HCT116 (cell line): ENCODE results near the gene GPR6. TPM values are rescaled to one million over a fixed set of nuclear protein-coding genes. Genes with fewer than 3 reads are reported as not detected.
A peak's percentile ranks its signal among the peaks of the same experiment; 100 is the strongest.

Source experiments
- ATAC-seq: fragments of 200-7000 bp; cut with Tn5 transposase; 2 replicates; pipeline ENCODE4 v1.9.1; 2020; ENCODE audit warnings: mild to moderate bottlenecking, moderate library complexity
- BruUV-seq: library from RNA; stranded (reverse); fragments of 400-500 nt; replicated peaks from 2 replicates; lab custom pipeline; 2021; lab: Mats Ljungman, UMichigan
- CTCF ChIA-PET: fragments of 300-600 bp; sonication (Branson Sonifier 250); formaldehyde crosslinking; loops from one replicate; lab custom pipeline; 2021; ENCODE audit warnings: antibody characterized with exemption; lab: Charles Lee
- POLR2A ChIA-PET: fragments of 300-600, 350-600 bp; sonication (Branson Sonifier 250); formaldehyde crosslinking; loops from one replicate; lab custom pipeline; 2021; ENCODE audit warnings: antibody characterized with exemption; lab: Charles Lee
- RAD21 ChIA-PET, 2 experiments: fragments of 300-600 bp; sonication (Branson Sonifier 250); formaldehyde crosslinking; loops; one replicate each; lab custom pipeline; 2023; ENCODE audit warnings: low total read pairs in 2 of 2; ENCODE audit not compliant: uncharacterized antibody in 2 of 2, unreplicated experiment in 2 of 2, low non-redundant PET in 1 of 2; lab: Charles Lee
- DNase-seq: peaks from one replicate; pipeline ENCODE4 v3.0.0-alpha.2; 2010; ENCODE audit warnings: low read depth, low spot score
- H2AFZ ChIP-seq: fragments of 200-600 bp; shearing (Covaris generic), sonication (generic); 2 replicates; pipeline ENCODE4 v1.6.1; 2017; ENCODE audit warnings: low read depth, mixed run types, mixed read lengths, antibody characterized with exemption, low read length; ENCODE audit not compliant: poor library complexity, severe bottlenecking
- H3K27ac ChIP-seq: 2 replicates; pipeline ENCODE4 v1.5.1; 2012; ENCODE audit warnings: low read depth, low read length
- H3K27me3 ChIP-seq: fragments of 200-600 bp; sonication (generic); 2 replicates; pipeline ENCODE4 v1.6.1; 2016; ENCODE audit warnings: mixed run types, low read length, mixed read lengths; ENCODE audit not compliant: insufficient read depth
- H3K36me3 ChIP-seq, 2 experiments: fragments of 200-500 bp in 1 of 2; fragments of 200-600 bp in 1 of 2; sonication (Bioruptor generic) in 1 of 2; sonication (generic) in 1 of 2; 2 replicates each; pipeline versions ENCODE4 v1.5.1 to v1.6.1; 2014 to 2016; ENCODE audit warnings: low read length in 2 of 2, inconsistent platforms in 1 of 2, mixed read lengths in 1 of 2, mixed run types in 1 of 2; ENCODE audit not compliant: insufficient read depth in 2 of 2, control insufficient read depth in 1 of 2
- H3K4me1 ChIP-seq, 2 experiments: fragments of 200-600 bp in 1 of 2; sonication (generic) in 1 of 2; 2 replicates each; pipeline versions ENCODE4 v1.5.1 to v1.6.1; 2012 to 2017; ENCODE audit warnings: low read length in 2 of 2, inconsistent platforms in 1 of 2, mild to moderate bottlenecking in 1 of 2, mixed read lengths in 1 of 2, mixed run types in 1 of 2, moderate library complexity in 1 of 2; ENCODE audit not compliant: insufficient read depth in 2 of 2, control insufficient read depth in 1 of 2
- H3K4me2 ChIP-seq: fragments of 200-600 bp; sonication (generic); 2 replicates; pipeline ENCODE4 v1.6.1; 2017; ENCODE audit warnings: mixed run types, low read length, mixed read lengths
- H3K4me3 ChIP-seq, 2 experiments: fragments of 200-600 bp in 1 of 2; sonication (generic) in 1 of 2; replicated peaks in 1 of 2; 2 replicates each; pipeline ENCODE4 v1.5.1; 2011 to 2016; ENCODE audit warnings: low read length in 2 of 2, control low read depth in 1 of 2, low read depth in 1 of 2, mild to moderate bottlenecking in 1 of 2, mixed read lengths in 1 of 2, mixed run types in 1 of 2
- H3K79me2 ChIP-seq: fragments of 200-600 bp; sonication (generic); 2 replicates; pipeline ENCODE4 v1.6.1; 2017; ENCODE audit warnings: mild to moderate bottlenecking, mixed run types, low read length, moderate library complexity, mixed read lengths; ENCODE audit not compliant: insufficient read depth
- H3K9ac ChIP-seq: fragments of 200-600 bp; sonication (generic); 2 replicates; pipeline ENCODE4 v1.6.1; 2016; ENCODE audit warnings: low read length, mixed read lengths
- H3K9me2 ChIP-seq: fragments of 200-600 bp; sonication (generic), shearing (Covaris generic); 2 replicates; pipeline ENCODE4 v1.6.1; 2017; ENCODE audit warnings: mixed run types, mild to moderate bottlenecking, moderate library complexity; ENCODE audit not compliant: insufficient read depth
- H3K9me3 ChIP-seq, 2 experiments: fragments of 200-500 bp in 1 of 2; fragments of 200-600 bp in 1 of 2; sonication (Bioruptor generic) in 1 of 2; sonication (generic) in 1 of 2; 2 replicates each; pipeline ENCODE4 v1.6.1; 2014 to 2017; ENCODE audit warnings: low read length in 2 of 2, mixed read lengths in 2 of 2, inconsistent platforms in 1 of 2, low read depth in 1 of 2, mild to moderate bottlenecking in 1 of 2, mixed run types in 1 of 2, moderate library complexity in 1 of 2; ENCODE audit not compliant: control insufficient read depth in 1 of 2, insufficient read depth in 1 of 2
- H4K20me1 ChIP-seq: fragments of 200-600 bp; sonication (generic), shearing (Covaris generic); 2 replicates; pipeline ENCODE4 v1.6.1; 2017; ENCODE audit warnings: mixed run types, mild to moderate bottlenecking, moderate library complexity; ENCODE audit not compliant: insufficient read depth
- ATF3 ChIP-seq: IDR thresholded peaks from 2 replicates; pipeline ENCODE4 v1.6.1; 2012
- CBX3 ChIP-seq: IDR thresholded peaks from 2 replicates; pipeline ENCODE4 v1.6.1; 2012; ENCODE audit warnings: low read depth
- CTCF ChIP-seq, 3 experiments: fragments of 200-600 bp in 1 of 3; sonication (generic) in 1 of 3; IDR thresholded peaks in 2 of 3; conservative IDR thresholded peaks in 1 of 3; 2 replicates each; pipeline ENCODE4 v1.5.1; 2012 to 2017; ENCODE audit warnings: low read depth in 2 of 3, low read length in 2 of 3, antibody characterized with exemption in 1 of 3, borderline replicate concordance in 1 of 3, control low read depth in 1 of 3, mild to moderate bottlenecking in 1 of 3, mixed read lengths in 1 of 3, mixed run types in 1 of 3, moderate library complexity in 1 of 3; ENCODE audit not compliant: insufficient read depth in 1 of 3
- ELF1 ChIP-seq: IDR thresholded peaks from 2 replicates; pipeline ENCODE4 v1.6.1; 2012; ENCODE audit warnings: low read depth, borderline replicate concordance
- EZH2 ChIP-seq: fragments of 200-600 bp; sonication (generic); IDR thresholded peaks from 2 replicates; pipeline ENCODE4 v1.6.1; 2017; ENCODE audit warnings: antibody characterized with exemption, mixed run types
- EZH2phosphoT487 ChIP-seq: fragments of 200-600 bp; IDR thresholded peaks from 2 replicates; pipeline ENCODE4 v1.6.1; 2018; ENCODE audit warnings: antibody characterized with exemption, borderline replicate concordance
- MAX ChIP-seq: IDR thresholded peaks from 2 replicates; pipeline ENCODE4 v1.6.1; 2012
- POLR2A ChIP-seq: IDR thresholded peaks from 2 replicates; pipeline ENCODE4 v1.7.0; 2011; ENCODE audit warnings: borderline replicate concordance; ENCODE audit not compliant: insufficient read depth, insufficient read length; ENCODE audit errors: extremely low read depth
- POLR2AphosphoS5 ChIP-seq: IDR thresholded peaks from 2 replicates; pipeline ENCODE4 v1.6.1; 2011; ENCODE audit warnings: mild to moderate bottlenecking, low read depth, low read length, moderate library complexity
- REST ChIP-seq: IDR thresholded peaks from 2 replicates; pipeline ENCODE4 v1.6.1; 2012; ENCODE audit warnings: low read depth
- SIN3A ChIP-seq: IDR thresholded peaks from 2 replicates; pipeline ENCODE4 v1.6.1; 2012; ENCODE audit warnings: low read depth
- intact Hi-C: fragments of 100-400 bp; cut with micrococcal nuclease; formaldehyde crosslinking; loops from 2 replicates; pipeline ENCODE4 v1.10.0; 2022
- total RNA-seq: library from RNA; stranded (reverse); gene quantifications from one replicate; pipeline ENCODE4 v1.2.1, GENCODE V29; 2021; ENCODE audit not compliant: unreplicated experiment

Gene GPR6
- total RNA-seq, 1 experiment from 2014 or later: not detected

- Histone ChIP-seq H3K27me3 (peaks cover 18% of the 10 kb centered on the region), H3K4me1 (no peaks in the 10 kb centered on the region), H3K36me3 (no peaks in the 10 kb centered on the region), H3K9ac (no peak overlapping the region), H3K27ac (no peak overlapping the region), H2AFZ (no peak overlapping the region), H4K20me1 (no peaks in the 10 kb centered on the region), H3K4me2 (no peak overlapping the region), H3K9me2 (no peaks in the 10 kb centered on the region), H3K9me3 (no peaks in the 10 kb centered on the region), H3K79me2 (no peaks in the 10 kb centered on the region), H3K4me3 (no peak overlapping the region)
- ChIA-PET CTCF (no interaction called here), POLR2A (no interaction called here), RAD21 (no interaction called here)
- peak; percentile 44 for TF ChIP-seq REST
- no peak for TF ChIP-seq POLR2A
- TF ChIP-seq ATF3: no peak
- no peak for TF ChIP-seq POLR2AphosphoS5
- DNase-seq (no peak), ATAC-seq (no peak)
- BruUV-seq: no TSS peak
- intact Hi-C loops: no loop called here
Observed at GRCh38 chr6:109998159-109998785, 20.2 kb downstream of the GPR6 start.

- RAD21 ChIA-PET: no interaction called here
- ATAC-seq (no peak), DNase-seq (no peak)
- H4K20me1 ChIP-seq: no peaks in the 10 kb centered on the region
- no peaks in the 10 kb centered on the region for H3K79me2 ChIP-seq
- no peak overlapping the region for H3K9ac ChIP-seq
- no peak overlapping the region for H3K4me2 ChIP-seq
- peaks cover 15% of the 10 kb centered on the region for H3K27me3 ChIP-seq
- BruUV-seq: no TSS peak
- POLR2A ChIA-PET: no interaction called here
- no peaks in the 10 kb centered on the region for H3K4me1 ChIP-seq
- H2AFZ ChIP-seq: no peak overlapping the region
- H3K36me3 ChIP-seq: no peaks in the 10 kb centered on the region
- CTCF ChIA-PET: no interaction called here
- no peak for TF ChIP-seq CTCF (IDR thresholded peaks at IDR 0.05 in 2 of 3, conservative IDR thresholded peaks at IDR 0.05 in 1 of 3; ENCODE audit: borderline replicate concordance in 1 of 3, insufficient read depth in 1 of 3, low read depth in 2 of 3, low read length in 2 of 3)
- no peak for TF ChIP-seq SIN3A
- TF ChIP-seq EZH2phosphoT487: no peak
- no peak for TF ChIP-seq EZH2
- TF ChIP-seq MAX: no peak
- no peak for TF ChIP-seq CBX3
- no peak for TF ChIP-seq ELF1
- H3K27ac ChIP-seq: no peak overlapping the region
- intact Hi-C loops: no loop called here
- no peaks in the 10 kb centered on the region for H3K9me2 ChIP-seq
- H3K4me3 ChIP-seq: no peak overlapping the region
- no peaks in the 10 kb centered on the region for H3K9me3 ChIP-seq
Observed at GRCh38 chr6:109999740-110000139, 21.6 kb downstream of the GPR6 start.
